ENCODE results near the gene SMC2. TPM values are rescaled to one million over a fixed set of nuclear protein-coding genes. Genes with fewer than 3 reads are reported as not detected.

SMC2 gene
- 10 to 100 TPM in 1 of 4 donors, 1 to 10 TPM in 3; 4.7 to 15.7 (median 5.4) TPM for total RNA-seq

DNA sequence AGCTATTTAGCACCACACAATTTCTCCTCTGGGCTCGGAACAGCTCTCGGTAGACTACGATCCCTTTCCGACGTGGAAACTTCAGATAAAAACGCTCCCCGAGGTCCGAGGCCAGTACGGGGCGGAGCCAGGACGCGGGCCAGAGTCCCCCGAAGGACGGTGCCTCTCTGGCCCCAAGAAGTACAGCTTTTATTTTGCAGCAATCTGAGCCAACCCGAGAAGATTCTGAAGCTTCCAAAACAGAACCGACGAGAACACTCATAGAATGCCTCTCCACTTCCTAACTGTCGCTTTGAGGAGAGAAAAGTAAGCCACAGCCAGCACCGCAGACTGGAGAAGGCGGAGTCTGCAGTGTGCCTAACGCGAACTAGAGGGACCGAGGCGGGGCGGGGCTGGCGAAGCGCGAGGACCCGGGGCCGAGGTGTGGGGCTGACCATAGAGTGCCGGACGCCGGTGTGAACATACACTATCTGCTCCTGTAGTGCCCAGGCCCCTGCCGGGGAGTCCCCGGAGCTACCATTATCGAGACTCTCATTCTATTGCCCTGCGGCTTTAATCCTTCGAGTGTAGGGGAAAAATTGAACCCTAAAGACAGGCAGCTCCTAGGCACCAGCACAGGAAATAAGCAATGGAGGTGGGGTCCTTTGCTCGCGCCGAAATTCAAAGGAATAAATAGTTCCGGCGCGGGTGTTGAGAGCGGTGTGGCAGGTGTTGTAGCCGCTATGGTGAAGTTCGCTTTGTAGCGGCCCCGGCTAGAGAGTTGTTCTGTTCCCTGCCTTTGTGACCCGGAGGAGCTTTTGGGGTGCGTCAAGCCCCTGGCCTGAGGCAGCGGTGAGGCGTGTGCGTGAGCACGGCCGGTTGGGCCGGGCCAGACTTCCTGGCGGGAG lies at the start of gene SMC2:
Gene SMC2 (plus strand): TSS at position 663 of the 887 bp plus-strand sequence. CDS start 1,076 bp downstream, outside the sequence.
- TF ChIP-seq, protein P1, sequence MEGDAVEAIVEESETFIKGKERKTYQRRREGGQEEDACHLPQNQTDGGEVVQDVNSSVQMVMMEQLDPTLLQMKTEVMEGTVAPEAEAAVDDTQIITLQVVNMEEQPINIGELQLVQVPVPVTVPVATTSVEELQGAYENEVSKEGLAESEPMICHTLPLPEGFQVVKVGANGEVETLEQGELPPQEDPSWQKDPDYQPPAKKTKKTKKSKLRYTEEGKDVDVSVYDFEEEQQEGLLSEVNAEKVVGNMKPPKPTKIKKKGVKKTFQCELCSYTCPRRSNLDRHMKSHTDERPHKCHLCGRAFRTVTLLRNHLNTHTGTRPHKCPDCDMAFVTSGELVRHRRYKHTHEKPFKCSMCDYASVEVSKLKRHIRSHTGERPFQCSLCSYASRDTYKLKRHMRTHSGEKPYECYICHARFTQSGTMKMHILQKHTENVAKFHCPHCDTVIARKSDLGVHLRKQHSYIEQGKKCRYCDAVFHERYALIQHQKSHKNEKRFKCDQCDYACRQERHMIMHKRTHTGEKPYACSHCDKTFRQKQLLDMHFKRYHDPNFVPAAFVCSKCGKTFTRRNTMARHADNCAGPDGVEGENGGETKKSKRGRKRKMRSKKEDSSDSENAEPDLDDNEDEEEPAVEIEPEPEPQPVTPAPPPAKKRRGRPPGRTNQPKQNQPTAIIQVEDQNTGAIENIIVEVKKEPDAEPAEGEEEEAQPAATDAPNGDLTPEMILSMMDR (IDR thresholded peaks at IDR 0.05): no peak
- TF ChIP-seq POLR2A (IDR thresholded peaks at IDR 0.05): peak; percentile 72 to 84
- H3K4me1 ChIP-seq: peaks cover 0 to 12% (median 4%) of the 10 kb centered on the region in 4 donors
- peak within 1 kb of the TSS; percentile 73 to 87 (median 78) for H3K4me3 ChIP-seq
- no peaks in the 10 kb centered on the region for H3K27me3 ChIP-seq
- peak within 1 kb of the TSS; percentile 91 to 95 (median 94) for H3K27ac ChIP-seq
- no peaks in the 10 kb centered on the region for H3K36me3 ChIP-seq
- H3K9me3 ChIP-seq: no peaks in the 10 kb centered on the region
- DNase-seq: peak; percentile 94 to 96 (median 95)

DNA sequence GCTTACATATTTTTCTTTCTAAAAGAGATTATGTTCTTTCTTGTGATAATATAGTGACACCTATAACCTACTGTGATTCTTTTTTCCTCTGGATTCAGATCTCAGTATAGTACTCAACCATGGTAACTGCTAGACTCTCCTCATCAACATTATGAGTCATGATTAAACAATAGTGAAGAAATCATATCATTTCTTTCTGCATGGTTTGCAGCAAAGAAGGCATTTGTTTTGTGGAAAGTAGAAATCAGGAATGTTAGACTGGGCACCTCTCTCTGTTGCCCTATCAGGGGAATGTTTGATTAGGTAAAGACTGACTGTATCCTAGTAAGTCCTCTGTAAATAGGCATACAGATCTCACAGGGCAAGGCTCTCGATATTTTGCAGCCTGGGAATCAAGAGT lies 25.6 kb upstream of the SMC2 start:
- TF ChIP-seq POLR2A (IDR thresholded peaks at IDR 0.05): no peak
- TF ChIP-seq, protein P1 (IDR thresholded peaks at IDR 0.05): no peak
- H3K4me3 ChIP-seq: no peak overlapping the region
- no peaks in the 10 kb centered on the region for H3K9me3 ChIP-seq
- no peaks in the 10 kb centered on the region for H3K36me3 ChIP-seq
- no peak overlapping the region for H3K27ac ChIP-seq
- H3K27me3 ChIP-seq: no peaks in the 10 kb centered on the region
- DNase-seq: no peak
- no peaks in the 10 kb centered on the region for H3K4me1 ChIP-seq

DNA sequence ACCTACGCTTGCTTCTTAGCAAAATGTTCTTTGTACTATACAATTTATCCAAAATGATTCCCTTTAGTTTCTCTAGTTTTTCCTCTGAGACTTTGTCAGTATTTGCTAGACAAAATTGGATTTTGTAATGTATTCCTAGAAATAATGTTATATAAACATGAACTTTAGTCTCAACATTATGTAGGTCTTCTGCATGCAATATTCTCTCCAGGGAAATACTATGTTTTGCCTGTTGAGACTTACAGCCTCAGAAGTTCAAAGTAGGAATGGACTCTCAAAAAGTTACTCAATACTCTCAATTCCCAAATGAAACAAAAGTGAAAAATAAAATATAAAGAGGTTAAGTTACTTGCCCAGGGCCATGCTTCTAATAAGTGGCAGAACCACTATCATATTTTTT lies 24.8 kb upstream of the SMC2 start:
- Histone ChIP-seq H3K27me3 (no peaks in the 10 kb centered on the region), H3K27ac (no peak overlapping the region), H3K4me3 (no peak overlapping the region), H3K36me3 (no peaks in the 10 kb centered on the region), H3K9me3 (no peaks in the 10 kb centered on the region), H3K4me1 (no peaks in the 10 kb centered on the region)
- no peak for DNase-seq
- TF ChIP-seq, protein P1 (IDR thresholded peaks at IDR 0.05): no peak
- TF ChIP-seq POLR2A (IDR thresholded peaks at IDR 0.05): no peak

DNA sequence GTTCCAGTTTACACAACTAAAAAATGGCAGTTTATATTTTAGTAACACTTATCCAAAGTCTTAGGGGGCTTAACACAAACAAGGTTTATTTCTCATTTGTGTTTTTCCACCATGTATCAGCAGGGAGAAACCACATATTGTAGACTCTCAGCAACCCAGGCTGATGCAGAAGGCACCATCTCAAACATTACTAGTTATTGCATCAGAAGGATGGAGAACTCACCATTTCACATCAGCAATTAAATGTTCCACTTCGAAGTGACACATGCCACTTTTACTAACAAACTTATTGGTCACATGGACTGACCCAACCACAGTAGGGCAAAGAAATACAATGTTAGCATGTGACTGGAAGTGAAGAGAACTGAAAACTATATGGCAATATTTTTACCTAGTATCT lies 22.5 kb upstream of the SMC2 start:
- Histone ChIP-seq H3K27ac (no peak overlapping the region), H3K36me3 (no peaks in the 10 kb centered on the region), H3K4me3 (no peak overlapping the region), H3K9me3 (no peaks in the 10 kb centered on the region), H3K27me3 (no peaks in the 10 kb centered on the region), H3K4me1 (no peaks in the 10 kb centered on the region)
- no peak for TF ChIP-seq POLR2A (IDR thresholded peaks at IDR 0.05)
- TF ChIP-seq, protein P1 (IDR thresholded peaks at IDR 0.05): no peak
- DNase-seq: no peak

DNA sequence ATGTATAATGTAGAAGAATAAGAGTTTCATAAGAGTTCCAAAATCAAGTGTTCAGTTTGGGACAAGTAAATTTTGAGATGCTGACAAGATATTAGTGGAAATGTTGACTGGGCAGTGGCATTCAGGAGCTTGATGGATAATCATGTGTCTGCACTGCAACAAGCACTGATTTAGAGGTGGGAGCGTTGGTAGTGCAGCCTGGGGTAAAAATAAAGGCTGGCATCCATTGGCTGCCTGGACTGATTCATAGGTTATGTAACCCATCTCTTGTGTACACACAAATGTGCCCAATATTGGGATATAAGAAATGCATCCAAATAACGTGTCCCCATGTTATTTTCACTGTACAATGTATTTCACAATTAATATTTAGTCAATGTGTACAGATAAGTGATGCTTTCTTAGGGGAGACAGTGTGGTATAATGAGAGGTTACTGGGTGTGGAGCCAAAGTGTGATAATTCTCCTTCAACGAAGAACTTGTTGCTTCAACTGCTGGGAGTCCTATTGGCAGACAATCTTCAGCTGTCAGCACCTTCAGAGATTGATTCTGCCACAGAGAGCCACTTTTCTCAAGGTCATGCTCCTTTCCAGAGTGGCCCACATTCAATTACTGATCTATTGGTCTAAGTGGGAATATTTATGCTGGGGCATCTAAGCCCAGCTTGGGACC lies 20.9 kb upstream of the SMC2 start:
- H3K9me3 ChIP-seq: no peaks in the 10 kb centered on the region
- H3K36me3 ChIP-seq: no peaks in the 10 kb centered on the region
- H3K4me3 ChIP-seq: no peak overlapping the region
- no peaks in the 10 kb centered on the region for H3K27me3 ChIP-seq
- no peak for DNase-seq
- no peaks in the 10 kb centered on the region for H3K4me1 ChIP-seq
- H3K27ac ChIP-seq: no peak overlapping the region
- TF ChIP-seq POLR2A (IDR thresholded peaks at IDR 0.05): no peak
- TF ChIP-seq, protein P1 (IDR thresholded peaks at IDR 0.05): no peak

All from Peyer's patch (tissue), 4 donors.